Lower leg skin (tissue), 4 donors: Measurements from ENCODE around the gene ZFP36L1. TPM values are rescaled to one million over a fixed set of nuclear protein-coding genes. Genes with fewer than 3 reads are reported as not detected.

Experiments
- DNase-seq, 2 donors: peaks; one replicate each; pipeline ENCODE4 v3.0.0-alpha.2; 2019; ENCODE audit warnings: low spot score in 2 of 2
- H3K4me3 ChIP-seq: fragments of 200-600 bp; sonication (generic); 2 replicates; pipeline ENCODE4 v1.5.1; 2017; ENCODE audit warnings: mild to moderate bottlenecking, low read depth; ENCODE audit not compliant: poor library complexity, severe bottlenecking
- CTCF ChIP-seq, 3 donors: fragments of 450-650 bp; IDR thresholded peaks; one replicate each; pipeline ENCODE4 v1.5.1; 2016; ENCODE audit warnings: antibody characterized with exemption in 3 of 3, mild to moderate bottlenecking in 3 of 3, moderate library complexity in 2 of 3
- POLR2A ChIP-seq, 2 donors: fragments of 450-650 bp; IDR thresholded peaks; one replicate each; pipeline ENCODE4 v1.6.1; 2016 to 2017; ENCODE audit warnings: antibody characterized with exemption in 2 of 2, mild to moderate bottlenecking in 1 of 2, moderate library complexity in 1 of 2
- WGBS, 2 donors: methylation state at CpG; one replicate each; pipeline ENCODE4 v1.1.5; 2018; 5-methylcytosine and 5-hydroxymethylcytosine counted together
- intact Hi-C: fragments of 100-400 bp; cut with DNase I; formaldehyde crosslinking; loops from one replicate; pipeline ENCODE4 v1.15.0; 2023; ENCODE audit warnings: low total_unique reads
- total RNA-seq, 4 donors: library from RNA; depleted of rRNA; stranded (reverse); fragments of >200 nt; gene quantifications; one replicate each; pipeline ENCODE4 v1.1.0, GENCODE V29; 2016

ZFP36L1 gene
- total RNA-seq, 4 donors from 2014 or later: 466 to 2,618 (median 922) TPM

- 1% methylated on average over 41 of the region's 41 CpGs for WGBS, 2 donors
- H3K4me3 ChIP-seq: peak overlapping the region; percentile 74
- DNase-seq: peak; percentile 91 to 98
- intact Hi-C loops: loop anchor here (10.0 kb wide), 1 partner anchor 249 kb away; no protein-coding TSS in a partner anchor
- TF ChIP-seq POLR2A (IDR thresholded peaks at IDR 0.05) (peak in 1 of 2 donors; percentile 61), CTCF (IDR thresholded peaks at IDR 0.05) (no peak)
Observed at GRCh38 chr14:68794130-68794850, 1.4 kb upstream of the ZFP36L1 start.

GRCh38 chr14:68793734-68794129 is 865 bp upstream of the ZFP36L1 start:
- peak overlapping the region; percentile 54 for H3K4me3 ChIP-seq
- 0 to 1% methylated on average over 25 to 33 of the region's 33 CpGs for WGBS, 2 donors
- TF ChIP-seq POLR2A (IDR thresholded peaks at IDR 0.05) (no peak), CTCF (IDR thresholded peaks at IDR 0.05) (no peak)
- intact Hi-C loops: loop anchor here (10.0 kb wide), 1 partner anchor 249 kb away; no protein-coding TSS in a partner anchor
- DNase-seq: no peak

- TF ChIP-seq POLR2A (IDR thresholded peaks at IDR 0.05) (no peak), CTCF (IDR thresholded peaks at IDR 0.05) (no peak)
- DNase-seq: no peak
- H3K4me3 ChIP-seq: peak overlapping the region; percentile 97
- WGBS, 2 donors: 0 to 1% methylated on average over 13 of the region's 13 CpGs
- intact Hi-C loops: loop anchor here (10.0 kb wide), 1 partner anchor 248 kb away; no protein-coding TSS in a partner anchor
Observed at GRCh38 chr14:68792678-68792978, 239 bp downstream of the ZFP36L1 start.

GRCh38 chr14:68791902-68792677 is 777 bp downstream of the ZFP36L1 start:
- WGBS, 2 donors: 0 to 1% methylated on average over 33 of the region's 33 CpGs
- TF ChIP-seq POLR2A (IDR thresholded peaks at IDR 0.05) (no peak), CTCF (IDR thresholded peaks at IDR 0.05) (no peak)
- peak overlapping the region; percentile 97 for H3K4me3 ChIP-seq
- DNase-seq: peak in 1 of 2 donors; percentile 87
- intact Hi-C loops: loop anchor here (10.0 kb wide), 1 partner anchor 247 kb away; no protein-coding TSS in a partner anchor

GRCh38 chr14:68791078-68791901 is 1.6 kb downstream of the ZFP36L1 start:
- 1% methylated on average over 15 of the region's 15 CpGs for WGBS, 2 donors
- TF ChIP-seq POLR2A (IDR thresholded peaks at IDR 0.05) (no peak), CTCF (IDR thresholded peaks at IDR 0.05) (no peak)
- H3K4me3 ChIP-seq: peak overlapping the region; percentile 97
- intact Hi-C loops: loop anchor here (10.0 kb wide), 1 partner anchor 246 kb away; no protein-coding TSS in a partner anchor
- DNase-seq: peak; percentile 59 to 86
